ENCODE results near the gene ACVR1. TPM values are rescaled to one million over a fixed set of nuclear protein-coding genes. Genes with fewer than 3 reads are reported as not detected.

ACVR1 gene
- total RNA-seq, 1 donor from 2014 or later: 66.6 TPM

GRCh38 chr2:157835006-157835405, 41.1 kb downstream of the ACVR1 start:
- H3K27me3 Mint-ChIP-seq (ENCODE audit: unreplicated experiment): no peaks in the 10 kb centered on the region
- H3K9me3 Mint-ChIP-seq (ENCODE audit: unreplicated experiment): no peaks in the 10 kb centered on the region
- no peak for TF ChIP-seq CTCF (IDR thresholded peaks at IDR 0.05)
- H3K36me3 Mint-ChIP-seq (ENCODE audit: unreplicated experiment): peaks cover 6% of the 10 kb centered on the region
- no peak for DNase-seq (ENCODE audit: extremely low spot score, unreplicated experiment)
- H3K4me1 Mint-ChIP-seq (ENCODE audit: unreplicated experiment): peaks cover 76% of the 10 kb centered on the region
- no peak overlapping the region for H3K27ac Mint-ChIP-seq (ENCODE audit: unreplicated experiment)
- no peak overlapping the region for H3K4me3 Mint-ChIP-seq (ENCODE audit: unreplicated experiment)

- DNase-seq (ENCODE audit: extremely low spot score, unreplicated experiment): no peak
- H3K27me3 Mint-ChIP-seq (ENCODE audit: unreplicated experiment): no peaks in the 10 kb centered on the region
- no peak overlapping the region for H3K27ac Mint-ChIP-seq (ENCODE audit: unreplicated experiment)
- no peaks in the 10 kb centered on the region for H3K9me3 Mint-ChIP-seq (ENCODE audit: unreplicated experiment)
- H3K36me3 Mint-ChIP-seq (ENCODE audit: unreplicated experiment): peaks cover 12% of the 10 kb centered on the region
- no peak overlapping the region for H3K4me3 Mint-ChIP-seq (ENCODE audit: unreplicated experiment)
- H3K4me1 Mint-ChIP-seq (ENCODE audit: unreplicated experiment): peaks cover 72% of the 10 kb centered on the region
- no peak for TF ChIP-seq CTCF (IDR thresholded peaks at IDR 0.05)
Measured at GRCh38 chr2:157833721-157834120, 42.4 kb downstream of the ACVR1 start.

- Mint-ChIP-seq H3K4me1 (ENCODE audit: unreplicated experiment) (peaks cover 53% of the 10 kb centered on the region), H3K27me3 (ENCODE audit: unreplicated experiment) (no peaks in the 10 kb centered on the region), H3K36me3 (ENCODE audit: unreplicated experiment) (peaks cover 11% of the 10 kb centered on the region), H3K9me3 (ENCODE audit: unreplicated experiment) (no peaks in the 10 kb centered on the region), H3K27ac (ENCODE audit: unreplicated experiment) (peak overlapping the region; percentile 99), H3K4me3 (ENCODE audit: unreplicated experiment) (peak overlapping the region; percentile 53)
- no peak for DNase-seq (ENCODE audit: extremely low spot score, unreplicated experiment)
- no peak for TF ChIP-seq CTCF (IDR thresholded peaks at IDR 0.05)
Measured at GRCh38 chr2:157831573-157832315, 44.4 kb downstream of the ACVR1 start.

GRCh38 chr2:157830696-157831570, 45.2 kb downstream of the ACVR1 start:
- no peak for TF ChIP-seq CTCF (IDR thresholded peaks at IDR 0.05)
- peak overlapping the region; percentile 99 for H3K27ac Mint-ChIP-seq (ENCODE audit: unreplicated experiment)
- peaks cover 47% of the 10 kb centered on the region for H3K4me1 Mint-ChIP-seq (ENCODE audit: unreplicated experiment)
- no peaks in the 10 kb centered on the region for H3K27me3 Mint-ChIP-seq (ENCODE audit: unreplicated experiment)
- H3K36me3 Mint-ChIP-seq (ENCODE audit: unreplicated experiment): peaks cover 5% of the 10 kb centered on the region
- no peak for DNase-seq (ENCODE audit: extremely low spot score, unreplicated experiment)
- no peaks in the 10 kb centered on the region for H3K9me3 Mint-ChIP-seq (ENCODE audit: unreplicated experiment)
- peak overlapping the region; percentile 53 for H3K4me3 Mint-ChIP-seq (ENCODE audit: unreplicated experiment)

GRCh38 chr2:157830266-157830665, 45.9 kb downstream of the ACVR1 start:
- Mint-ChIP-seq H3K27ac (ENCODE audit: unreplicated experiment) (peak overlapping the region; percentile 99), H3K9me3 (ENCODE audit: unreplicated experiment) (no peaks in the 10 kb centered on the region), H3K36me3 (ENCODE audit: unreplicated experiment) (peaks cover 11% of the 10 kb centered on the region), H3K4me1 (ENCODE audit: unreplicated experiment) (peaks cover 47% of the 10 kb centered on the region), H3K27me3 (ENCODE audit: unreplicated experiment) (no peaks in the 10 kb centered on the region), H3K4me3 (ENCODE audit: unreplicated experiment) (no peak overlapping the region)
- no peak for DNase-seq (ENCODE audit: extremely low spot score, unreplicated experiment)
- TF ChIP-seq CTCF (IDR thresholded peaks at IDR 0.05): no peak

All from osteocyte (in vitro differentiated cells).